Measurements from ENCODE around the gene CLEC9A. TPM values are rescaled to one million over a fixed set of nuclear protein-coding genes. Genes with fewer than 3 reads are reported as not detected.

CLEC9A gene
- total and polyA plus RNA-seq, 2 donors (not counting 1 experiment from before 2014, with no cell fraction given): not detected

DNA sequence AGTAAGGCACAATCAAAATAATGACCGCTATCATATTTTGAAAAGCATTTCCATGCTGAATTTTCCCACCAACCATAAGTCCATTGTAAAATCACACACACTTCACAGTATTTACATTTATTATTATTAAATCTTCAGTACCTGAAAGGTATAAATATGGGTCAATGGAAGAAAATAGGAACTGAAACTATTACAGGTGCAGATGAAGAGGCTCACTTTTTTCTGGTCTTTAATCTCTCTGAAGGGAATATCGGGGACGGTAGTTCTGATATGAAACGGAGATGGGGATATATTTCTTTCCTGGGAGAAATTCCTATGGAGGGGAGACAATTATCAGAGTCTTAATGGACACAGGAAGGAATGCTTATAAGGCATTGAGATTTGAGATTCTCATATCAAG lies 39.9 kb downstream of the CLEC9A start:
- Histone ChIP-seq H3K79me2 (ENCODE audit: control insufficient read depth, insufficient read depth, low read length) (no peaks in the 10 kb centered on the region), H3K27me3 (ENCODE audit: control insufficient read depth, insufficient read depth, low read length) (no peaks in the 10 kb centered on the region), H2AFZ (ENCODE audit: low read length) (no peak overlapping the region), H3K4me3 (replicated peaks in 1 of 4; ENCODE audit: control extremely low read depth in 1 of 4, insufficient read depth in 1 of 4, low read depth in 3 of 4, low read length in 4 of 4) (no peak overlapping the region), H4K20me1 (ENCODE audit: control insufficient read depth, extremely low read depth, insufficient read depth, low read length) (no peaks in the 10 kb centered on the region), H3K4me1 (ENCODE audit: control insufficient read depth, extremely low read depth, insufficient read depth, low read length) (no peaks in the 10 kb centered on the region), H3K27ac (ENCODE audit: insufficient read depth, low read length) (no peak overlapping the region), H3K36me3 (ENCODE audit: control insufficient read depth, insufficient read depth, low read length) (no peaks in the 10 kb centered on the region), H3K4me2 (ENCODE audit: extremely low read depth, insufficient read depth, low read length) (no peak overlapping the region), H3K9ac (ENCODE audit: insufficient read depth, low read length) (no peak overlapping the region), H3K9me3 (ENCODE audit: control insufficient read depth, insufficient read depth, low read depth, low read length) (no peaks in the 10 kb centered on the region)
- DNase-seq (ENCODE audit: low read depth in 2 of 2): no peak
- TF ChIP-seq EZH2 (IDR thresholded peaks at IDR 0.05; ENCODE audit: low read length, missing control alignments) (no peak), CTCF (conservative IDR thresholded peaks at IDR 0.05 in 1 of 2, IDR thresholded peaks at IDR 0.05 in 1 of 2; ENCODE audit: low read depth in 1 of 2, low read length in 2 of 2) (no peak)

- TF ChIP-seq EZH2 (IDR thresholded peaks at IDR 0.05; ENCODE audit: low read length, missing control alignments) (no peak), CTCF (conservative IDR thresholded peaks at IDR 0.05 in 1 of 2, IDR thresholded peaks at IDR 0.05 in 1 of 2; ENCODE audit: low read depth in 1 of 2, low read length in 2 of 2) (no peak)
- H3K4me3 ChIP-seq (replicated peaks in 1 of 4; ENCODE audit: control extremely low read depth in 1 of 4, insufficient read depth in 1 of 4, low read depth in 3 of 4, low read length in 4 of 4): no peak overlapping the region
- no peak overlapping the region for H3K4me2 ChIP-seq (ENCODE audit: extremely low read depth, insufficient read depth, low read length)
- H3K27me3 ChIP-seq (ENCODE audit: control insufficient read depth, insufficient read depth, low read length): no peaks in the 10 kb centered on the region
- H4K20me1 ChIP-seq (ENCODE audit: control insufficient read depth, extremely low read depth, insufficient read depth, low read length): no peaks in the 10 kb centered on the region
- H3K36me3 ChIP-seq (ENCODE audit: control insufficient read depth, insufficient read depth, low read length): no peaks in the 10 kb centered on the region
- H3K9me3 ChIP-seq (ENCODE audit: control insufficient read depth, insufficient read depth, low read depth, low read length): no peaks in the 10 kb centered on the region
- H3K9ac ChIP-seq (ENCODE audit: insufficient read depth, low read length): no peak overlapping the region
- no peaks in the 10 kb centered on the region for H3K4me1 ChIP-seq (ENCODE audit: control insufficient read depth, extremely low read depth, insufficient read depth, low read length)
- H3K27ac ChIP-seq (ENCODE audit: insufficient read depth, low read length): no peak overlapping the region
- H2AFZ ChIP-seq (ENCODE audit: low read length): no peak overlapping the region
- no peaks in the 10 kb centered on the region for H3K79me2 ChIP-seq (ENCODE audit: control insufficient read depth, insufficient read depth, low read length)
- DNase-seq (ENCODE audit: low read depth in 2 of 2): no peak
These were observed 41.6 kb downstream of the CLEC9A start for GRCh38 chr12:10072131-10072530.

DNA sequence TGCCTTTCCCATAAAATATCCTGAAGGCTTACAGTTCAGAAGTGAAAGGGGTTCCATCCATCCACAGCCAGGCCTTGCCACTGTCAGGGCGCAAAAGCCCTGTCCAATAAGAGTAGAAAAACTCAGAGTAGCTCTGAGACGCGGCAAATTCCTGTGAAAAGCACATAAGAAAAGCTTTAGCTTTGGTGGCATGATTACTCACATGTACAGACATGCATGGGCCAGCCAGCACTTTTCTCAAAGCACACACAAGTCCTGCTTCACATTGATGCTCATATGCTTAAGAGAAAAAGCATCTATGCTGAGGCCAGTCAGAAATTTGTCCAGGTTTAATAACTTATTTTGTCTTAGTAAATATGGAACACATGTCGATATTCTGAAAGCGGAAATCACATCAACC lies 42.8 kb downstream of the CLEC9A start:
- Histone ChIP-seq H2AFZ (ENCODE audit: low read length) (no peak overlapping the region), H3K79me2 (ENCODE audit: control insufficient read depth, insufficient read depth, low read length) (no peaks in the 10 kb centered on the region), H3K4me2 (ENCODE audit: extremely low read depth, insufficient read depth, low read length) (no peak overlapping the region), H3K4me1 (ENCODE audit: control insufficient read depth, extremely low read depth, insufficient read depth, low read length) (no peaks in the 10 kb centered on the region), H3K9ac (ENCODE audit: insufficient read depth, low read length) (no peak overlapping the region), H3K4me3 (replicated peaks in 1 of 4; ENCODE audit: control extremely low read depth in 1 of 4, insufficient read depth in 1 of 4, low read depth in 3 of 4, low read length in 4 of 4) (no peak overlapping the region), H3K9me3 (ENCODE audit: control insufficient read depth, insufficient read depth, low read depth, low read length) (no peaks in the 10 kb centered on the region), H3K27me3 (ENCODE audit: control insufficient read depth, insufficient read depth, low read length) (no peaks in the 10 kb centered on the region), H3K36me3 (ENCODE audit: control insufficient read depth, insufficient read depth, low read length) (no peaks in the 10 kb centered on the region), H4K20me1 (ENCODE audit: control insufficient read depth, extremely low read depth, insufficient read depth, low read length) (no peaks in the 10 kb centered on the region), H3K27ac (ENCODE audit: insufficient read depth, low read length) (no peak overlapping the region)
- DNase-seq (ENCODE audit: low read depth in 2 of 2): no peak
- no peak for TF ChIP-seq CTCF (conservative IDR thresholded peaks at IDR 0.05 in 1 of 2, IDR thresholded peaks at IDR 0.05 in 1 of 2; ENCODE audit: low read depth in 1 of 2, low read length in 2 of 2)
- no peak for TF ChIP-seq EZH2 (IDR thresholded peaks at IDR 0.05; ENCODE audit: low read length, missing control alignments)
